Testis (tissue), 3 donors: ENCODE measurements around the gene MAD2L2. TPM values are rescaled to one million over a fixed set of nuclear protein-coding genes. Genes with fewer than 3 reads are reported as not detected.

Experiments
- DNase-seq: peaks from one replicate; pipeline ENCODE4 v3.0.0-alpha.2; 2019
- H3K27ac ChIP-seq, 2 donors: fragments of 200-600 bp; sonication (generic); one replicate each; pipeline ENCODE4 v1.5.1; 2019
- H3K27me3 ChIP-seq: fragments of 200-600 bp; sonication (generic); one replicate; pipeline ENCODE4 v1.5.1; 2019
- H3K36me3 ChIP-seq: fragments of 200-600 bp; sonication (generic); one replicate; pipeline ENCODE4 v1.5.1; 2017; ENCODE audit warnings: low read depth; ENCODE audit errors: missing control alignments
- H3K4me1 ChIP-seq: fragments of 200-600 bp; sonication (generic); one replicate; pipeline ENCODE4 v1.5.1; 2019
- H3K4me3 ChIP-seq, 2 donors: fragments of 200-600 bp; sonication (generic); one replicate each; pipeline ENCODE4 v1.5.1; 2017 to 2019
- H3K9me3 ChIP-seq: fragments of 200-600 bp; sonication (generic); one replicate; pipeline ENCODE4 v1.5.1; 2017
- CTCF ChIP-seq, 3 experiments: fragments of 450-650 bp in 2 of 3; fragments of 200-600 bp in 1 of 3; sonication (generic) in 1 of 3; IDR thresholded peaks; one replicate each; pipeline ENCODE4 v1.5.1; 2016 to 2019; ENCODE audit warnings: antibody characterized with exemption in 3 of 3, mild to moderate bottlenecking in 2 of 3, moderate library complexity in 1 of 3
- POLR2A ChIP-seq: fragments of 450-650 bp; IDR thresholded peaks from one replicate; pipeline ENCODE4 v1.6.1; 2017; ENCODE audit warnings: antibody characterized with exemption, mild to moderate bottlenecking, moderate library complexity
- WGBS, 2 donors: methylation state at CpG; one replicate each; pipeline ENCODE4 v1.1.5; 2018; 5-methylcytosine and 5-hydroxymethylcytosine counted together
- intact Hi-C: fragments of 100-400 bp; cut with DNase I; formaldehyde crosslinking; loops from one replicate; pipeline ENCODE4 v1.15.1; 2023; ENCODE audit warnings: low total_unique reads
- polyA plus RNA-seq: library from polyadenylated mRNA; stranded (reverse); fragments of 350-450 nt; fragmentation: Illumina TruSeq; extraction: RNeasy Lipid Tissue Mini Kit (QIAGEN cat#74804); gene quantifications from one replicate; pipeline ENCODE4 v1.2.3, GENCODE V29; 2014; ENCODE audit warnings: low read depth, low replicate concordance; ENCODE audit not compliant: insufficient read depth
- total RNA-seq, 2 donors: library from RNA; depleted of rRNA; stranded (reverse); fragments of >200 nt; gene quantifications; one replicate each; pipeline ENCODE4 v1.2.3, GENCODE V29; 2016

Gene MAD2L2
- total and polyA plus RNA-seq, 3 donors from 2014 or later: 77.0 to 116 (median 115) TPM

- peaks cover 10% of the 10 kb centered on the region for H3K4me1 ChIP-seq
- H3K9me3 ChIP-seq: no peaks in the 10 kb centered on the region
- DNase-seq: no peak
- H3K4me3 ChIP-seq: no peak overlapping the region
- no peaks in the 10 kb centered on the region for H3K36me3 ChIP-seq
- intact Hi-C loops: no loop called here
- TF ChIP-seq POLR2A: no peak
- no peak overlapping the region for H3K27ac ChIP-seq
- WGBS, 2 donors: 40 to 78% methylated on average over 1 to 11 of the region's 11 CpGs
- no peaks in the 10 kb centered on the region for H3K27me3 ChIP-seq
Measured at GRCh38 chr1:11704194-11704529, 23.2 kb upstream of the MAD2L2 start.

DNA sequence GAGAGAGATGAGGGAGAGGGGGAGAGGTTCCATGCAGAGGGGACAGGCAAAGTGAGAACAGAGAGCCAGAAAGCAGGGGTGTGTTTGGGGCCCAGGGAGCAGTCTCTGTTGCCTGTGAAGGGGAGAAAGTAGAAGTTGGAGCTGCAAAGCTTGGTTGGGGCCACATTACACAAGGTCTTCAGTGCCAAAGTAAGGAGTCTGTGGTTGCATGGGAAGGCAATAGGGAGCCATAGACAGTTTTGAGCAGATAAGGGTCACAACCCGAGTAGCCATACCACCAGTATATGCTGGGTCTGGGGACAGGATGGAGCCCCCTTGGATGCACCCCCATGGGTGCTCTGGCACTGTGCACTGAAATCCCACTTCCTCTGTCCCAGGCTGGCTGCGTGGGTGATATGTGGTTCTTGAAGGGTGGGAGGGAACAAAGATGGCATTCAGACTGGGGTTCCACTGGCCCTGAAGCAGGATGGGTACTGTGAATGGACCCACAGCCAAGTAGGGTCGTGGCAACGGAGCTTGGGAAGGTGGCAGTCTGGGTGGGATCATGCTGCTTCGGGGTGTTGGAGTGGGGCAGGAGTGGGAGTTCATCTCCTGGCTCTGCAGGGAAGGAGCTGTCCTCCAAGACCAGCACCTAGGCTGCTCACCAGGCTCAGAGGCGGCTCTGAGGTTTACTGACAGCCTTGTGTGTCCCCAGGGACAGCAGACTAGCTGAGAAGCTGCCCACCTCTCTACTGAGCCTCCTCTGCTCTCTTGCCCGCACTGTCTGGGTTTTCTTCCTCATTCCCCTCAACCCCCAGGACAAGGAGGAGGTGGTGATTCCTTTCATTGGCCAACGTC is 22.6 kb upstream of the MAD2L2 start:
- 60 to 77% methylated on average over 6 to 8 of the region's 8 CpGs for WGBS, 2 donors
- Histone ChIP-seq H3K9me3 (no peaks in the 10 kb centered on the region), H3K27me3 (no peaks in the 10 kb centered on the region), H3K27ac (no peak overlapping the region), H3K4me3 (no peak overlapping the region), H3K36me3 (no peaks in the 10 kb centered on the region), H3K4me1 (peaks cover 10% of the 10 kb centered on the region)
- TF ChIP-seq CTCF (IDR thresholded peaks at IDR 0.05) (no peak), POLR2A (no peak)
- intact Hi-C loops: no loop called here
- no peak for DNase-seq

- peaks cover 4% of the 10 kb centered on the region for H3K4me1 ChIP-seq
- H3K27ac ChIP-seq: no peak overlapping the region
- DNase-seq: no peak
- no peak overlapping the region for H3K4me3 ChIP-seq
- intact Hi-C loops: no loop called here
- WGBS, 2 donors: 52 to 66% methylated on average over 15 of the region's 15 CpGs
- no peak for TF ChIP-seq CTCF (IDR thresholded peaks at IDR 0.05)
- no peak for TF ChIP-seq POLR2A
- H3K36me3 ChIP-seq: no peaks in the 10 kb centered on the region
- H3K9me3 ChIP-seq: no peaks in the 10 kb centered on the region
- no peaks in the 10 kb centered on the region for H3K27me3 ChIP-seq
Measured at GRCh38 chr1:11701981-11702803, 21.2 kb upstream of the MAD2L2 start.

DNA sequence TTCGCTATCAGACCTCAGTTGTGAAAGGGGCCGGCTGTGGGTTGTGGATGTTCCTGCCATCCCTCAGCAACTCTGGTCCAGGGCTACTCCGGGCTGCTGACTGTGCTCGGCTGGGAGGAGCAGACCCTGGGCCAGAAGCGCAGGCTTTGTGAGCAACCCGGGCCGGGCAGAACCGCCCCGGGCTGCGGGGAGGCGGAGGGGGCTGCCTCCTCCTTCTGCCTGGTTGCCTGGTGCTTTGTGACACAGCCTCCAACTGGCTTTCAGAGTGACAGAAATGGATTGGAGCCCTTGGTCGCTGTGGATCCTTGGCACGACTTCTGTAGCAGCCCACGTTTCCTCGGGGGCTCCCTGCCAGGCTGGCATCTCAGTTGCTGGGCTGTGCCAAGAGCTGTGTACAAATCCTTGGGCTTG is 20.6 kb upstream of the MAD2L2 start:
- no peaks in the 10 kb centered on the region for H3K9me3 ChIP-seq
- intact Hi-C loops: no loop called here
- DNase-seq: peak; percentile 28
- TF ChIP-seq POLR2A (no peak), CTCF (IDR thresholded peaks at IDR 0.05) (no peak)
- no peaks in the 10 kb centered on the region for H3K36me3 ChIP-seq
- no peak overlapping the region for H3K27ac ChIP-seq
- 11 to 17% methylated on average over 8 to 15 of the region's 15 CpGs for WGBS, 2 donors
- H3K4me3 ChIP-seq: no peak overlapping the region
- peaks cover 4% of the 10 kb centered on the region for H3K4me1 ChIP-seq
- no peaks in the 10 kb centered on the region for H3K27me3 ChIP-seq
